NCI-H2171 (cell line): ENCODE data around the gene DCAF8.
A peak's percentile ranks its signal among the peaks of the same experiment; 100 is the strongest.

Experiments
- DNase-seq: peaks from one replicate; lab custom pipeline; 2025; lab: John Stamatoyannopoulos, UW

Gene DCAF8

DNA sequence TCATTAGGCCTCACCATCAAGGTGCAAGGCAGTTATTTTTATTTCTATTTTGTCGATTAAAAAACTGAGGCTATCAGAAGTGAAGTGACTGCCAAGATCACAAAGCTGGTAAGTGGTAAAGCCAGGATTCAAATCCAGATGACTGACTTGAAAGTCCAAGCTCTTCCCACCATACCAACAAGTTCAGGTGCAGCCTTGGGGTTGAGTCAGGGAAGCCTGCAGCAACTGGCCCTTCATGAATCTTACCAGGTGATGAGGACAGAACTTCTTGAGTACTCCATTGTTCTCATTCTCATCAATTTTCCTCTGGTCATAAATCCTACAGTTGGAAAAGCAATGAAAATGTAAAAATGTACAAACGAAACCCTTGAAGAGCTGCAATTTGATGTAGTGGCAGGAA lies 37.0 kb downstream of the DCAF8 start:
- no peak for DNase-seq

DNA sequence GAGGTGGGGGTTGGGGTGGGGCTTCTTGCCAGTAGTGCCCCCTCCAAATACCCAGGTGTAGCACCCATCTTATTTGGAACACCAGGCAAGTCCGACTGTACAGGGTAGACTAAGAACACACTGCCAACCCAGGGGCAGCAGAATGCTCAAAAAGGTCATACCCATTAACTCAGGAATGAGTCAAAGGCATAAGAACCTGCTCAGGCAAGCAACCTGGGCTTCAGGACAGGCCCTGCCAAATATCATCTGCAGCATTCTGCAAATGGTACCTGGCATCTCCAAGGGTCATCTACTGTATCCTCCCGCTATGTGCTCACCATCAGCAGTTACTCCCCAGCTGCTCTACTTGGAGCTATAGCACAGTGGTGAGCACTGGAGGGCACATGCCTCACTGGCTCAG lies 37.7 kb downstream of the DCAF8 start:
- DNase-seq: no peak

DNA sequence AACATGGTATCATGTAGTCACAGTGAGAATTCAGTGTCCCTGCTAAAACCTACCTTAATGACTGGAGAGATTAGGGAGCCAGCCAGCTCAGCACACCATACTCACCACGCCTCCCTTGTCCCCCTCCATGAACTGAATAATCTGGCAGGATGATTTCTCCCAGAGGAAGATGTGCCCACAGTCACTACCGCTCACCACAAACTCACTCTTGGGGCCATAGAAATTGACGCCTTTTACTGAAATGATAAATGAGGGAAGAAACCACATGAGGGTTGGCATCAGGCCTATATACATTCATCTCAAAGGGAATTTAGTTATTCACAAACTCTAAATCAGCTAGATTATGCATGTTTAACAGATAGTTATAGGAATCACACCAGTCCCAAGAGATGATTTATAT lies 39.8 kb downstream of the DCAF8 start:
- DNase-seq: no peak

DNA sequence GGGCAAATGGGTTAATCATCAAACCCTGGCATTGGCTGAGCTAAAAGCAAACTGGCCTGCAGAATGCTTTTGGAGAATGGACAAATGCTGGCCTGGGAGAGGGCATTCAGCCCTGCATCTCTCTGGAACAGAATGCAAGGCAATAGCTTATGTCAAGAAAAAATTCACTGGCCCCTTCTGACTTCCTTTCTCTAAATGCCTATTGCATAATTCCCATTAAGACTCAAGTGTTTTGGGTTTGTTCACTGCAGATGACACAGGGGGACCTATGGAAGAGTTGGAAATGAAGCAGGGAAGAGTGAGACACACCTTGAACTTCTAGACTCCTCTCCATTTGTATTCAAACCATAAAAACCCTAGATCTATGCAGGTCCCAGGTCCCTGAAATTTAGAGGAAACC lies 41.3 kb downstream of the DCAF8 start:
- DNase-seq: no peak

DNA sequence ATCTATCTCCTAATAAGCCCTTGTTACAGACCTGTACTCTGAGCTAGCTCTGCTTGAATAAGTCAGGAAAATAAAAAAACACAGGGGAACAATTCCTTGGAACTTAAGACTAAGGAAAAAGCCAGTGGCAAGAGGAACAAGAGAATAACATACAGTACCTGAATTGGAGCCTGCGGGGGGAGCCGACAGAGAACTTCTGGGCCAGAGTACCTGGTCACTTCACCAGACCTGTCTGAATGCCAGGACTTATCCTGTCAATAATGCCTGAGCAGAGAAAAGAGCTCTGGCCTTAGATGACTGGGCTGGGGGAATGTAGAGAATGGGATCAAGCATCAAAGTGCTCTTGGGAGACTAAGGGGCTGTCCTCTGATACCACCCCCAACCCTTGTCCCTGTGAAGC lies 42.0 kb downstream of the DCAF8 start:
- no peak for DNase-seq

DNA sequence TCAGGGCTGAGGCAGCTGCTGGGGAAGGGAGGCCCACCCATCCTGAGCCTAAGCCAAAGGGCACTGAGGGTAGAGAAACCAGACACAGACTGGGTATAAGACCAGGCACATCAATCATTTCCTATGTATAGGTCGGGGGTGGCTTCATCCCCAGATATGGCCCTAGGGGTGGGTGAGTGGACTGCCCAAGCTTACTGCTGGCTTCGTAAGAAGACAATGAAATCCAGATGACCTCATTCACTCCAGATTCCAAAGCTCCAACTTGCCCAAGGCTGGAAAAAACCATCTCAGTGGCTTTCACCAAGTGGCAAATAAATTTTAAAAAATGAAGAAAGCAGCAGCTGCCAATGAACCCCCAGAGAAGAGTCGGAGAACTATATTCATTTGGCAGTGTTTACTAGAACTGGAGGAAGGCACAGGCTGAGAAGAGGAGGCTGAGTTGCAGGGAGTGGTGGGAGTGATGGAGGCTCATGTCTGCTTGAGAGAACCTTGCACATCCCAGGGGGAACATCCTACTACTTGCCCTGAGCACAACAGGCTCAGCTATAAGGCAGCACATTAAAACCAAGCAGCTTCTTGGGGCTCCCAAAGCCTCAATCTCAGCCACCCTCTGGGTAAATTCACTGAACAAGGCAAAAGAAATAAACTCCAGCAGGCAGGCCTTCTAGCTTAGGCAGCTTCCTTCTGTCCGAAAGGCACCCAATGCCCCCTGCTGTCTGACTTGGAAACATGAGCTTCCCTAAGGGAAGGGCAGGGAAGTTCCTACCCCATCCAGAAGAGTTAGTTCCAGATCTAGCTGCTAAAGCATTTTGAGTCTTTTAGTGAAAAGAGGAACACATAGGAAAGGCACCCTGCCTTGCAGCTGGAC lies 43.1 kb downstream of the DCAF8 start:
- DNase-seq: peak; percentile 12

DNA sequence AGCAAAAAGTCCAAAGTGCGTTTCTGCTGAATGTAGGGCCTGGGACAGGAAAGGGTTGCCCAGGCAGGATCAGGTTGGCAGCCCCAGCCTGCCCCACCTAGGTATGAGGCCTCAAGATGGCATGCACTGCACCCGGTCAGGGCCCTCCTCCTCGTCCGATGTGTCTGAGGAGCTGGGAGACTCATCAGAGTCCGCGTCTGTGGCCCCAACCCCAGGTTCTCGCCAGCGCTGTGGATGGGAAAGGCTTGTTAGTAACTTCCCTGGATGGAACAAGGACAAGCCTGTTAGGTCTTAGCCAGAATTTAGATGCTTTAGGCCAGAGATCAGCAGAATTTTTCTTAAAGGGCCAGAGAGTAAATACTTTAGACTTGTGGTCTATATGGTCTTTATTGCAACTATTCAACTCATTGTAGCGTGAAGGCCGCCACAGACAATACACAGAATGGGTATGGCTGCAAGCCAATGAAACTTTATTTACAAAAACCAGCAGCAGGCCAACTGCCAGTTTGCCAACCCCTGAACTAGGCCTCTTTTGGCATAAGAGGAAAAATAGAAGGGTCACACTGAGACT lies 44.8 kb downstream of the DCAF8 start:
- no peak for DNase-seq

DNA sequence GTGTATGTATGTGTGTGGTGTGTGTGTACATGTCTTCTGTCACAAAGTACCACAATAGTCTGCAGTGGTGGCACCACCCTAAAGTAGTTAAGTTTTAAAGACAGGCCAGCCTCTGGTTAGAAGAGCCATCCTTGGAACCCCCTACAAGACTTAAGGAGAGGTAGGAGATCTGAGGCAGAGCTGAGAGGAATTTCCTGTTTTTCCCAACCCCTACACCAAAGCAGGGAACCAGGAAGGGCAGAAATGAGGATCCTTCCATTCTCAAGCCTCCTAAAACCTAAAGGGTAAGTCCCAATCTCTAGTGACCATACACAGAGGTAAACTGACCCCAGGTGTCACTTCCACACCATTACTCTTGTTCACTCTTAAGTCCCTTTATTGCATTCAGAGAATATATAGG lies 46.0 kb downstream of the DCAF8 start:
- no peak for DNase-seq

DNA sequence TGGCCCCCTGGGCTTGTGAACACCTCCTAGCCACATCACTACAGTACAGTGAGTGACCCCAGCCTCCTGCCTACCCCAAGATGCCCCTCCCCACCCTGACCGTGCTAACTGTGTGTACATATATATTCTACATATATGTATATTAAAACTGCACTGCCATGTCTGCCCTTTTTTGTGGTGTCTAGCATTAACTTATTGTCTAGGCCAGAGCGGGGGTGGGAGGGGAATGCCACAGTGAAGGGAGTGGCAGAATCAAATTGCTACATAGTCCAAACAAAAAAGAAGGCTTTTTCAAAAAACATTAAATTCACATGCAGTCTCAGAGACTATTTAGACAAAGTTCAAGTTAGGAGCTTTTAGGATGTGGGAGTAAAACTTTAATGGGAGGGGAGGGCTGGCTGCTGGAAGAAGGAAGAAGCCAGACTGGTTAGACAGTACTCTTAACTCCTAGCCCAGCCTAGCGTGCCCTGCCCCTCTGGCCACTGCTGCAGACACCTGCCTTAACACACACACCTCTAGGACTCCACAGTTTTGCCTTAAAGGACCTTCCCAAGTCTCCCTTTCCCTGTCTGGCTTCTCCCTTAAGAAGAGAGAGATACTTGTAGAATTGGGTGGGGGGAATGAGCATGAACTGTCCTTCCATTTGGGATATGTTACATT lies 47.7 kb downstream of the DCAF8 start:
- no peak for DNase-seq

DNA sequence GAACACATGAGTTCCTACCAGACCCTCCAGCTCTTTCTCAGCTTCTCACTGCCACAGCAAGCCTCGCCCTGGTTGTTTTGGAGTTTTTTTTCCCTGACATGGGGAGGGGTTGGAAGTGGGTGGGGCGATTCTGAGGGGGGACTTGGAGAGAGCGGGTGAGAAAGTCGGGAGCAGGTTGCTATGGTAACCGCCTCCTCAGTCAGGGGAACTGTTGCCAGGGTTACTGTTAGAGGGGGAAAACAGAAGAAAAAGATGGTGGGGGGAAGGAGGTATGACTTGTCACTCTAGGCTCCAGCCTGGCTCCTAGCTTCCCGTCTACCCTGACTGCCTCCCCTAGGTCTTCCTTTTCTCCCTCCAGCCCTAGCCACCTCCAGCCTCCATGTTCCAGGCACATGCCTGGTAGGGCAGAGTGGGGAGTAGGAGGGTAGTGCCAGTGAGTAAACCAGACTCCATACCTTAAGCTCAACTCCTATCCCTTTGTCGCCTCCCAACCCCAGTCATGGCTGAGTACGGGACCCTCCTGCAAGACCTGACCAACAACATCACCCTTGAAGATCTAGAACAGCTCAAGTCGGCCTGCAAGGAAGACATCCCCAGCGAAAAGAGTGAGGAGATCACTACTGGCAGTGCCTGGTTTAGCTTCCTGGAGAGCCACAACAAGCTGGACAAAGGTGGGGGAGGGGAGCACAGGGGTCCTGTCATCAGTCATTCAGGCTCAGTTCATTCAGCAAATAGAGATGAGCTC lies 51.1 kb downstream of the DCAF8 start:
- no peak for DNase-seq

DNA sequence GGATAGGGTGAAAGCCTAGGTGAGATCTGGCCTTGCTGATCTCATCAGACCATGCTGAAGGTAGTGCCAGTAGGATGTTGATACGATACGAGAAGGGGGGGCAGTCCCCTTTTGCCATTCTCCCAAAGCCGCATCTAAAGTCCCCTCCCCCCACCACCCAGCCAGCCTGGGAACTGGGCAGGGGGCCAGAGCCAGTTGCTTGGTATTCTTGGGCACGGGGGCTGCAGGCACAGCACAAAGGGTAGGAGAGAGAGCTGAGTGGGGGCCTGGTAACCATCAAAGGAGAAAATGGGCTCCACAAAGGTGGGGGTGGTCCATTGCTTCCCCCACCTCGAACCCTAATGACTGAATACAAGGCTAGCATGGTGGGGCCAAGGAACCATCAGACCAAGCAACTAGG lies 51.8 kb downstream of the DCAF8 start:
- no peak for DNase-seq

DNA sequence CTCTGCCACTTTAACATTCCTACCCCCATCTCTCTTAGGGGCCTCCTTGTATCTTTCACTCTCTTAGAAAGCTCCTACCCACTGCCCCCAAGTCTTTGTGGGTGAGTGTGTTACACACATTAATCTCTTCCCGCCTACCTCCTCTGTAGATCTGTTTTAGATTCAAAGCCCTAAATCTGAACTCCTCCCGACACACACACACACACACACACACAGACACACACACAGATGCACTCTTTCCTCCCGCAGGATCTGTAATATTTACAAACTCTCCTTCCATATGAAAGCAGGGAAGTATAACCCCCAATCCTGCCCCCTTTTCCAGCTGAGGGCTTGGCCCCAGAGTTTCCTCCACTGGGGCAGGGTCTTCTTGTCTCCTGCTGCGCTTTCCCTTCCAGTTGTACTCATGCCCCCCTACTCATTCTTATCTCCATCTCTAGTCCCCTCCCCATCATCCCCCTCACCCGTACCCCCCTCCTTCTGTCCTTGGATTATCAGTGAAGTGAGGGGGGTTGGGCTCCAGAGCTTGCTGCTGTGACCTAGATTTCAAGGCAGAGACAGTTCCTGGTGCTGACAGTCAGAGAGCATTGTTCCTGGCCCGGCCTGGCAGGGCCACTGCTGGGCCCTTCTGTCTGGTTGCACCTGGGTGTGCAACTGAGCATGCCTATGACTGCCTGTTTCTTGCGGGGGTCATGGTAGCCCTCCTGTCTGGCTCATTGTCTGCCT lies 52.9 kb downstream of the DCAF8 start:
- DNase-seq: no peak

DNA sequence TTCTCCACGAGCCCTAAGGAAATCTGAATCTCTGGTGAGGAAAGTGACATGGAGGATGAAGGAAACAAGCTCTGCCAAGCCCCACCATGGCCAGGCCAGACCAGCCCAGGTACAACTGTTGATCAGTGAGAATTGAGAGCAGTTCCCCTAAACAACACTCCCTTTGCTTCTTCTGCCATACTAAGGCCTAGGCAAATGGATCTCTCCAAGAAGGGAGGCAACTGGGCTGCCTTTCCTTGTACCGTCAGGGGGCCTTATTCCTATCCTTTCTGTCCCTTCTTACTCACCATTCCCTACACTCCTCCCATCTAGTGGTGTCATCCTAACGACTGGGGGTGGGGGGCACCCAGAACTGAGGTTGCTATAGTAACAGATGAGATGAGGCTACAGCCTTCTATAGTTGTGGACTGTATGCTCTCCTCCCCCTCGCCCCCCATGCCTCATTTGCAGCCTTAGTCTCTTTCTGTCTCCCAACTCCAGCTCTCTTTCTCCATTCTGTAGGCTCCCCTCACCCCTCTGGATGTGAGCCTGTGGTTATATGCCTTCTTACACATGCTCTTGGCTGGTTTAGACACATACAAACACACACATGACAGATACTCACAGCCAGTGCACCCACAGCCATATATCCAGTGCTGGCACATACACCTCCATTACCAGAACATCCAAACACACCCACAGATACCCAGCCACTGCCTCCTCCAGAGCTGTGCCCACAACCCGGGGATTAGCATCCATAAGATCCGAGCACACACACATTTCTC lies 53.6 kb downstream of the DCAF8 start:
- no peak for DNase-seq

DNA sequence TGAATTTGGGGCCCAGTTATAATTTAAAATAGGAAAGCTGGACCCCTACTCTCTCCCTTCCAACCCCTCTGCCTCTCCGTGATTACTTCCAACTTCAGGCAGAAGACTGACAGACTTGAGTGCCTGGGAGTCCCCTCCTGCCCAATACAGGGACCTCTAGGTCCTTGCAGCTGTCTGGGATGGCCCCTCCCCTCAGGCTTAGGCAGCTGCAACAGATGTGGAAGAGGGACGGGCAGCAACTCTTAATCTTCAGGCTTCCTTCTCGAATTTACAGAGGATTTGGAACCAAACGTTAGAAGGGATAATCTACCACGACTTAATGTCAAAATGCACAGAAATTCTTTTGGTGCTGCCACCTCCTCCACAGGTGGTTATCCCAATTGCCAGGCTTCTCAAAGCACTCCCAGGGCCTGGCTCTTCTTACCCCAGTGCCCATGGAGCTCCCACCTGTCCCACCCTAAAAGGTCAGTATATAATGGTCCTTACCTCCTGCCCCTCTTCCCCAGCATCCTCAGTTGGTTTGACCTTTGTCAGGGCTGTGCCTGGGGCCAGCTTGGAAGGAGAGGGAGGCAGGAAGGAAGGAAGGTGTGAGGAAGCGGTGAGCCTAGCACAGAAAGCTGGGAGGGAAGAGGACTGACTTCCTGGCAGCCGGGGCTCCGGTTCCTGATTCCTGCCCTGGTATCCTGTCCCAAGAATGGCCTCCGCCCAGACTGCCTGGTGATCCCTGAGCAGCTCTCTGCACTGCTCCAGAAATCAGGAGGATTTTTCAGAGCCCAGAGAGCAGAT lies 54.4 kb downstream of the DCAF8 start:
- DNase-seq: no peak

DNA sequence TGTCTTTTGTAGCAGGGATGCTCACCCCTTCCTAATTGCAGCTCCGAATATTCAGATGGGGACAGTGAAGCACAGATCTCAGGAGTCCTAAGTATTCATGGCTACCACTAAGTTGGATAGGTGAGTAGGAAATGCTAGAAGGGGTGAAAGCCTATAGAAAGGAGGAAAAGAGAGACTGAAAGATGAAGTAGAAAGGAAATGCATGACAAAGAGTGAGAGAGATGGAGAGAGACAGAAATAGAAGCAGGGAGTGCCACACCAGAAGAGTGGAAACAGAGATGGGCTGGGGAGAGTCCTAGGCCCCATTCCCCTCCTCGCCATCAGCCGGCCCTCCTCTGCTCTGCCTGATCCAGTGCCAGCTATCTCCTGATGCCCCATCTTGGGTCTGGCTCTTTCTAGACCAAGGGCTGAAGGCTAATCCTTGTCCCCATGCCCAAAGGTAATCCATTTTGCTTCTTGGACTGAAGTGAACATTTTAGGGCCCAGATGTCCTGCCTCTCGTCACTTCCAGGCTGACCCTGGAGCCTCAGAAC lies 55.2 kb downstream of the DCAF8 start:
- DNase-seq: no peak

DNA sequence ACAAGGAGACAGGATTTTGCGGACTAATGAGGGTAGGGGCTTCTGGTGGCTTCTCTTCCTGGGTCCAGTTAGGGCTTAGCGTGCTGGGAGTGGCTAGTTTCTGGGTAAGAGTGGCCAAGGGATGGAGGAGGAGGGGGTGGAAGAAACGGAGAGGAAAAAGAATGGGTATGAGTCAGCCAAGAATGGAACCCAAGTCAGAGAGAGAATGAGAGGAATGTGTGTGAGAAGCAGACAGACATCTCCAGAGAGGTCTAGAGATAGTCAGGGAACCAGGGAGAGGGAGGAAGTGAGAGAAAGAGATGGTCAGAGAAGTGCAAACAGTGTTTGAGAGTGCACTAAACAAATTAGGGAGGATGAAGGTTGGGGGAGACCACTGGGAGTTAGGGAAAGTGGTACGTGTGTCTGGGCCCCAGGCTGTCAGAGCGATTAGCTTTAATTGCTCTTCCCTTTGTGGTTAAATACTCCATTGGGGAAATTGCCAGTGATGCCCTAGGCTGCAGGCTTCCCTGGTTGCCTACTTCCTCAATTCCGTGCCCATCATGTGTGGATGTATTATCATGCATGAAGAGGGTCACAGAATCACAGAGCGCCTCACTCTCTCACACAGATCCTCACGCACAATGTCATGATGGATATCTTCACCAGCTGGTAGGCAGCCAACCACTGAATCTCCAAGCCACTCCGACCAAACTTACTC lies 55.8 kb downstream of the DCAF8 start:
- DNase-seq: no peak

DNA sequence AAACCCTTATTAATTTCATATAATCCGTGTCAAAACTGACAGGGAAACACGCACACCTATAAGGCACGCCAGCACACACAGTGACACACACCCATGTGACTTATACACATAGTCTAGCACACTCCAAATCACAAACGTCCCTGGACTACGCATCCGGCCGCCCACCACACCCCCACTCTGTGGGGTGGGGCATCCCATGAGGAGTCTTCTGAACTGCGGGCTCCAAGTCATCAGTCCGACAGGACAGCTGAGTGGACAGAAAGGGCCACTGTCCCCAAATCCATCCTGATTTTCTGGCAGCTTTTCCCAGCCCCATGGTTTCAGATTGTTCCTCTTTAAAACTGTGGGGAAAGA lies 56.3 kb downstream of the DCAF8 start:
- DNase-seq: no peak

DNA sequence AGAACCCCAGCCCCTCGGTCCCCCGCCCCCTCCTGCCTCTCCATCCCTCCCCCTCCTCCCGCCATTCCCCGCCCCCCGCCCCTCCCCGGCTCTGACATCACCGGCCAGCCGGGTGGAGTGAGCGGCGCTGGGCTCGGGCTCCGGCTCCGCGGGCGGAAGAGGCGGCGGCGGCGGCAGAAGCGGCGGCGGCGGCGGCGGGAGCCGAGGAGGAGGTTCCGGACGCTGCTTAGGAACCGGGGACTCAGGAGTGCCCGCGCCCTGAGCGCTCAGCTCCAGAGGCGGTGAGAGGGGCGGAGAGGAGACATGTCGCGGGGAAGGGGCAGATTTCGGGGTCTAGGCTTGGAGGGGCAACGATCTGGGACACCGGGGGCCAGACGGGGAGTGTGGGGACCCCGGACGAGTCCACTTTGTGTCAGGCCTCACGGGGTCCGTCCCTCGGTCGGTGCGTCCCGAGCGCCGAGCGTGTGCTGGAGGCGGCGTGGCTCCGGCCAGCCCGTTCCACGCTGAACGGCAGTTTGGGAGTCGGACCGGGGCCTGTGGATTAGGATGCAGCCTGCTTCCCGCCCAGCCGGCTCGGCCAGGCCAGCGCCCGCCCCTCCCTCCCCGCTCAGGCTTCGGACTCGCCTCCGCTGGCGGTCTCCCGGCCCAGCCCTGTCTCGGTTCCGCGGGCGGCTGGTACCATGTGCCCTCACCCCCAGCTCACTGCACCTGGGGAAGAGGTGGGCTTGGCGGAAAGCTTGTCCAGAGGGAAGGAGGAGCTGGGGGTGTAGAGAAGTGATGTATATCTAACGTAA lies 56.9 kb downstream of the DCAF8 start, which contains the start of gene PEA15:
Gene PEA15 (plus strand): TSS at position 143 of the 794 bp plus-strand sequence. CDS start 6,161 bp downstream, outside the sequence.
- peak; percentile 45 for DNase-seq
